Right kidney (tissue), 1 donor: ENCODE data around the gene HMGXB4.

Source experiments
- DNase-seq: peaks from one replicate; pipeline ENCODE4 v3.0.0-alpha.2; 2016

The HMGXB4 gene

GRCh38 chr22:35257002-35257320, 332 bp upstream of the HMGXB4 start:
- DNase-seq = no peak

GRCh38 chr22:35258191-35258988, 1.1 kb downstream of the HMGXB4 start:
- DNase-seq = no peak

GRCh38 chr22:35264986-35265385, 7.7 kb downstream of the HMGXB4 start:
- DNase-seq = no peak

GRCh38 chr22:35266277-35266676, 9.0 kb downstream of the HMGXB4 start:
- no peak for DNase-seq

GRCh38 chr22:35269630-35270029, 12.3 kb downstream of the HMGXB4 start:
- no peak for DNase-seq

- no peak for DNase-seq
Measured at GRCh38 chr22:35274154-35274871, 17.0 kb downstream of the HMGXB4 start.

GRCh38 chr22:35275580-35275979, 18.3 kb downstream of the HMGXB4 start:
- no peak for DNase-seq

GRCh38 chr22:35276019-35276418, 18.7 kb downstream of the HMGXB4 start:
- DNase-seq = no peak

GRCh38 chr22:35288116-35288515, 30.8 kb downstream of the HMGXB4 start:
- DNase-seq = no peak

GRCh38 chr22:35292786-35293185, 35.5 kb downstream of the HMGXB4 start:
- DNase-seq = no peak

- DNase-seq = no peak
Measured at GRCh38 chr22:35296051-35296450, 38.8 kb downstream of the HMGXB4 start.

- DNase-seq = no peak
Measured at GRCh38 chr22:35299217-35299672, 42.0 kb downstream of the HMGXB4 start.

- peak; percentile 100 for DNase-seq
Measured at GRCh38 chr22:35299673-35300499, 42.6 kb downstream of the HMGXB4 start, which contains the start of gene TOM1. Gene TOM1, plus strand, starts transcription at chr22:35299894. Its CDS starts 35 bp downstream, at chr22:35299929.

GRCh38 chr22:35301372-35301874, 44.1 kb downstream of the HMGXB4 start:
- no peak for DNase-seq

- no peak for DNase-seq
Measured at GRCh38 chr22:35303029-35303624, 45.8 kb downstream of the HMGXB4 start.

- DNase-seq = no peak
Measured at GRCh38 chr22:35305525-35306070, 48.3 kb downstream of the HMGXB4 start.

GRCh38 chr22:35306350-35306967, 49.2 kb downstream of the HMGXB4 start:
- DNase-seq = no peak

- no peak for DNase-seq
Measured at GRCh38 chr22:35307372-35307771, 50.1 kb downstream of the HMGXB4 start.

- DNase-seq = no peak
Measured at GRCh38 chr22:35307892-35308291, 50.6 kb downstream of the HMGXB4 start.

GRCh38 chr22:35308480-35309021, 51.3 kb downstream of the HMGXB4 start:
- DNase-seq = no peak
